ENCODE measurements around the gene SYP. TPM values are rescaled to one million over a fixed set of nuclear protein-coding genes. Genes with fewer than 3 reads are reported as not detected.

Gene SYP
- polyA plus RNA-seq, 1 of the 3 experiments (the other 2 are of a cell fraction): 0.76 TPM

DNA sequence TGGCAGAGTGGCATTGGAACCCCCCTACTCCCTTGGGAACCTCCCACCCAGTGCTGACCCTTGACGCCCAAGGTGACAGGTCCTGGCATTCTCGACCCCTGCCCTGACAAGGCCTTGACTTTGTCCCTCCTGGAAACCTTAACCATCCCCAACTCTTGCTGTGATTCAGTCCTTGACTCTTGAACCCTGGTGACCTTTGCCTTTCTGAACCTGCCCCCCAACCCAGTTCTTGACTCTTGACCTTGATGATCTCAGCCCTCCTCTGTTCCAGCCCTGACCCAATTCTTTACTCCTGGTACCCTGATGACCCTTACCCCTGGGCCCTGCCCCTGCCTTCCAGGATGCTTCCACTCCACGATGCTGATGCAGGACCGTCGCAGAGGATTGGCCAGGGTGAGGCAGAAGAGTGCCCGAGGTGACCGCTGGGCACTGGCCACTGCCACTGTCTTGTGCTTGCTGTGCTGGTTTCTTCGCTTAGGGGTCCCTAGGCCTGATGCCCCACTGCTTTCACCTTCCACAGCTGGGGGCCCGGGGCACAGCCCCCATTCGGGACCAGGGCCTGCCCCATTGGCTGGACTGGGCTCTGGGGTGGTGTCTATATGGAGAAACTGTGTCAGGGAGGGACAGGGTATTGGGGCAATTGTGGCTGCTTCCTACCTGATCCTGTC lies 31.5 kb upstream of the SYP start:
- Histone ChIP-seq H2AFZ (ENCODE audit: low read depth) (no peak overlapping the region), H3K79me2 (ENCODE audit: insufficient read depth) (no peaks in the 10 kb centered on the region), H3K27me3 (ENCODE audit: insufficient read depth) (no peaks in the 10 kb centered on the region; the same call in 1 of the 2 replicates), H3F3A (replicated peaks; ENCODE audit: insufficient read depth) (no peaks in the 10 kb centered on the region), H3K4me1 (ENCODE audit: control insufficient read depth in 1 of 2, insufficient read depth in 2 of 2, low read depth in 1 of 2, low read length in 1 of 2) (no peaks in the 10 kb centered on the region), H3K27ac (ENCODE audit: low read depth in 2 of 2, low read length in 1 of 2) (no peak overlapping the region), H3K36me3 (replicated peaks in 1 of 2; ENCODE audit: control insufficient read depth in 1 of 2, insufficient read depth in 2 of 2, low read length in 1 of 2) (no peaks in the 10 kb centered on the region), H3K4me2 (no peak overlapping the region), H3K9me2 (no peaks in the 10 kb centered on the region), H3K9me3 (no peaks in the 10 kb centered on the region), H4K20me1 (ENCODE audit: insufficient read depth) (no peaks in the 10 kb centered on the region), H3K4me3 (ENCODE audit: low read depth in 2 of 2, low read length in 1 of 2) (no peak overlapping the region), H3K9ac (no peak overlapping the region)
- WGBS (ENCODE audit: low lambda C conversion rate): 64% methylated on average over 8 of the region's 10 CpGs
- DNase-seq: no peak
- ChIA-PET CTCF (no interaction called here), POLR2A (no interaction called here)
- TF ChIP-seq SMC3 (IDR thresholded peaks at IDR 0.05; ENCODE audit: low read depth, low read length): no peak

DNA sequence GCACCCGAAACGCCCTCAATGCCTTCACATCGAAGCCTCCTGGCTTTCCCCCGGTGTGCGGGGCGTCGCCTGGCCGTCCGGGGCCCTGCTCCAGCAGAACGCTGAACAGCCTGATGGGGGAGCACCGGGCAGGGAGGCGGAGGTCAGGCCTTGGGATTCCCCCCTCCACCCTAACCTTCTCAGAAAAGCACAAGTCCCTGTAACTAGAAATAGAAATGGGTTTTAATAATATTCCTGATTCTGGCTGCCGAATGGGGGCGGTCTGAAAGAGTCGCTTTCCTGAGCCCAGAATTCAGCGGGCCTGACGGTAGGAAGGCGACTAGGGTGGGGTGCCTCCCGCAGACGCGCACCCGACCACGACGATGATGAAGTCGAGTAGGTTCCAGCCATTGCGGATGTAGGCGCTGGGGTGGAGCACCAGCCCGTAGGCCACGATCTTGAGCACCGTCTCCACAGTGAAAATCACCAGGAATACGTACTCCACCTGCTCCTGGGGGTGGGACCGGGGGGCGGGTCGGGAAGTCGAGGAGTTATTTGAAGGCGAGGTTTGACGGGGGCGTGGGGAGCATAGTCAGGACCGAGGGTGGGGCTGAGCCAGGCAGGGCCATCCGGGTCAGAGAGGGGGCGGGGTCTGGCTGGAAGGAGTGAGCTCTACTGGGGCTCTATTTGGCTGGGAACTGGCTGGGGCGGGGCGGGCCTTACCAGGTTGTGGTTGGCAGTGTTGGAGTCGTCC lies 30.7 kb upstream of the SYP start:
- Histone ChIP-seq H3K36me3 (replicated peaks in 1 of 2; ENCODE audit: control insufficient read depth in 1 of 2, insufficient read depth in 2 of 2, low read length in 1 of 2) (no peaks in the 10 kb centered on the region), H3K79me2 (ENCODE audit: insufficient read depth) (no peaks in the 10 kb centered on the region), H3F3A (replicated peaks; ENCODE audit: insufficient read depth) (no peaks in the 10 kb centered on the region), H3K27me3 (ENCODE audit: insufficient read depth) (no peaks in the 10 kb centered on the region; the same call in 1 of the 2 replicates), H3K27ac (ENCODE audit: low read depth in 2 of 2, low read length in 1 of 2) (no peak overlapping the region), H3K4me1 (ENCODE audit: control insufficient read depth in 1 of 2, insufficient read depth in 2 of 2, low read depth in 1 of 2, low read length in 1 of 2) (no peaks in the 10 kb centered on the region), H3K4me2 (no peak overlapping the region), H4K20me1 (ENCODE audit: insufficient read depth) (no peaks in the 10 kb centered on the region), H3K4me3 (ENCODE audit: low read depth in 2 of 2, low read length in 1 of 2) (no peak overlapping the region), H3K9me3 (no peaks in the 10 kb centered on the region), H2AFZ (ENCODE audit: low read depth) (no peak overlapping the region), H3K9me2 (no peaks in the 10 kb centered on the region), H3K9ac (no peak overlapping the region)
- TF ChIP-seq SIN3A (IDR thresholded peaks at IDR 0.05; ENCODE audit: borderline replicate concordance, low read depth, low read length): no peak
- no peak for TF ChIP-seq FOXJ3 (CRISPR knock-in tag; IDR thresholded peaks at IDR 0.05)
- no peak for TF ChIP-seq JUND (IDR thresholded peaks at IDR 0.05)
- TF ChIP-seq, protein P1, sequence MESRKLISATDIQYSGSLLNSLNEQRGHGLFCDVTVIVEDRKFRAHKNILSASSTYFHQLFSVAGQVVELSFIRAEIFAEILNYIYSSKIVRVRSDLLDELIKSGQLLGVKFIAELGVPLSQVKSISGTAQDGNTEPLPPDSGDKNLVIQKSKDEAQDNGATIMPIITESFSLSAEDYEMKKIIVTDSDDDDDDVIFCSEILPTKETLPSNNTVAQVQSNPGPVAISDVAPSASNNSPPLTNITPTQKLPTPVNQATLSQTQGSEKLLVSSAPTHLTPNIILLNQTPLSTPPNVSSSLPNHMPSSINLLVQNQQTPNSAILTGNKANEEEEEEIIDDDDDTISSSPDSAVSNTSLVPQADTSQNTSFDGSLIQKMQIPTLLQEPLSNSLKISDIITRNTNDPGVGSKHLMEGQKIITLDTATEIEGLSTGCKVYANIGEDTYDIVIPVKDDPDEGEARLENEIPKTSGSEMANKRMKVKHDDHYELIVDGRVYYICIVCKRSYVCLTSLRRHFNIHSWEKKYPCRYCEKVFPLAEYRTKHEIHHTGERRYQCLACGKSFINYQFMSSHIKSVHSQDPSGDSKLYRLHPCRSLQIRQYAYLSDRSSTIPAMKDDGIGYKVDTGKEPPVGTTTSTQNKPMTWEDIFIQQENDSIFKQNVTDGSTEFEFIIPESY (IDR thresholded peaks at IDR 0.05; ENCODE audit: borderline replicate concordance, low read depth): no peak
- TF ChIP-seq, protein P2, sequence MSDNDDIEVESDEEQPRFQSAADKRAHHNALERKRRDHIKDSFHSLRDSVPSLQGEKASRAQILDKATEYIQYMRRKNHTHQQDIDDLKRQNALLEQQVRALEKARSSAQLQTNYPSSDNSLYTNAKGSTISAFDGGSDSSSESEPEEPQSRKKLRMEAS (IDR thresholded peaks at IDR 0.05; ENCODE audit: low read depth): no peak
- no peak for TF ChIP-seq YY1 (IDR thresholded peaks at IDR 0.05; ENCODE audit: low read depth)
- TF ChIP-seq GATA2 (CRISPR knock-in tag; IDR thresholded peaks at IDR 0.05): no peak
- no peak for TF ChIP-seq TEAD4 (IDR thresholded peaks at IDR 0.05; ENCODE audit: borderline replicate concordance, insufficient read depth)
- TF ChIP-seq, protein P3, sequence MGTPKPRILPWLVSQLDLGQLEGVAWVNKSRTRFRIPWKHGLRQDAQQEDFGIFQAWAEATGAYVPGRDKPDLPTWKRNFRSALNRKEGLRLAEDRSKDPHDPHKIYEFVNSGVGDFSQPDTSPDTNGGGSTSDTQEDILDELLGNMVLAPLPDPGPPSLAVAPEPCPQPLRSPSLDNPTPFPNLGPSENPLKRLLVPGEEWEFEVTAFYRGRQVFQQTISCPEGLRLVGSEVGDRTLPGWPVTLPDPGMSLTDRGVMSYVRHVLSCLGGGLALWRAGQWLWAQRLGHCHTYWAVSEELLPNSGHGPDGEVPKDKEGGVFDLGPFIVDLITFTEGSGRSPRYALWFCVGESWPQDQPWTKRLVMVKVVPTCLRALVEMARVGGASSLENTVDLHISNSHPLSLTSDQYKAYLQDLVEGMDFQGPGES (IDR thresholded peaks at IDR 0.05; ENCODE audit: low read depth, low read length): no peak
- no peak for TF ChIP-seq RFX5 (IDR thresholded peaks at IDR 0.05; ENCODE audit: low read length)
- TF ChIP-seq, protein P4, sequence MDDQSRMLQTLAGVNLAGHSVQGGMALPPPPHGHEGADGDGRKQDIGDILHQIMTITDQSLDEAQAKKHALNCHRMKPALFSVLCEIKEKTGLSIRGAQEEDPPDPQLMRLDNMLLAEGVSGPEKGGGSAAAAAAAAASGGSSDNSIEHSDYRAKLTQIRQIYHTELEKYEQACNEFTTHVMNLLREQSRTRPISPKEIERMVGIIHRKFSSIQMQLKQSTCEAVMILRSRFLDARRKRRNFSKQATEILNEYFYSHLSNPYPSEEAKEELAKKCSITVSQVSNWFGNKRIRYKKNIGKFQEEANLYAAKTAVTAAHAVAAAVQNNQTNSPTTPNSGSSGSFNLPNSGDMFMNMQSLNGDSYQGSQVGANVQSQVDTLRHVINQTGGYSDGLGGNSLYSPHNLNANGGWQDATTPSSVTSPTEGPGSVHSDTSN (IDR thresholded peaks at IDR 0.05): no peak
- TF ChIP-seq, protein P5, sequence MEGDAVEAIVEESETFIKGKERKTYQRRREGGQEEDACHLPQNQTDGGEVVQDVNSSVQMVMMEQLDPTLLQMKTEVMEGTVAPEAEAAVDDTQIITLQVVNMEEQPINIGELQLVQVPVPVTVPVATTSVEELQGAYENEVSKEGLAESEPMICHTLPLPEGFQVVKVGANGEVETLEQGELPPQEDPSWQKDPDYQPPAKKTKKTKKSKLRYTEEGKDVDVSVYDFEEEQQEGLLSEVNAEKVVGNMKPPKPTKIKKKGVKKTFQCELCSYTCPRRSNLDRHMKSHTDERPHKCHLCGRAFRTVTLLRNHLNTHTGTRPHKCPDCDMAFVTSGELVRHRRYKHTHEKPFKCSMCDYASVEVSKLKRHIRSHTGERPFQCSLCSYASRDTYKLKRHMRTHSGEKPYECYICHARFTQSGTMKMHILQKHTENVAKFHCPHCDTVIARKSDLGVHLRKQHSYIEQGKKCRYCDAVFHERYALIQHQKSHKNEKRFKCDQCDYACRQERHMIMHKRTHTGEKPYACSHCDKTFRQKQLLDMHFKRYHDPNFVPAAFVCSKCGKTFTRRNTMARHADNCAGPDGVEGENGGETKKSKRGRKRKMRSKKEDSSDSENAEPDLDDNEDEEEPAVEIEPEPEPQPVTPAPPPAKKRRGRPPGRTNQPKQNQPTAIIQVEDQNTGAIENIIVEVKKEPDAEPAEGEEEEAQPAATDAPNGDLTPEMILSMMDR (IDR thresholded peaks at IDR 0.05): no peak
- no peak for TF ChIP-seq MXI1 (IDR thresholded peaks at IDR 0.05; ENCODE audit: low read depth, low read length)
- no peak for TF ChIP-seq POLR2AphosphoS5 (IDR thresholded peaks at IDR 0.05; ENCODE audit: low read depth, low read length)
- TF ChIP-seq EZH2phosphoT487 (IDR thresholded peaks at IDR 0.05; ENCODE audit: borderline replicate concordance, low read depth): no peak
- TF ChIP-seq TCF12 (IDR thresholded peaks at IDR 0.05): no peak
- TF ChIP-seq ELF1 (IDR thresholded peaks at IDR 0.05): no peak
- no peak for TF ChIP-seq EP300 (IDR thresholded peaks at IDR 0.05; ENCODE audit: borderline replicate concordance in 1 of 2, low read depth in 1 of 2, low read length in 1 of 2)
- no peak for TF ChIP-seq SMC3 (IDR thresholded peaks at IDR 0.05; ENCODE audit: low read depth, low read length)
- no peak for TF ChIP-seq TAF1 (IDR thresholded peaks at IDR 0.05; ENCODE audit: borderline replicate concordance, low read depth, low read length)
- ChIA-PET POLR2A (no interaction called here), CTCF (no interaction called here)
- DNase-seq: no peak
- 67% methylated on average over 35 of the region's 44 CpGs for WGBS (ENCODE audit: low lambda C conversion rate)

All from SK-N-SH (cell line).